Smooth muscle cell (in vitro differentiated cells): ENCODE results near the gene DHTKD1. TPM values are rescaled to one million over a fixed set of nuclear protein-coding genes. Genes with fewer than 3 reads are reported as not detected.

Experiments
- DNase-seq: peaks from one replicate; lab custom pipeline; 2025; ENCODE audit not compliant: unreplicated experiment; lab: John Stamatoyannopoulos, UW
- H2AFZ ChIP-seq: fragments of 200-600 bp; sonication (generic); 2 replicates; pipeline ENCODE4 v1.6.0; 2016; ENCODE audit warnings: antibody characterized with exemption, low read depth, mild to moderate bottlenecking
- H3F3A ChIP-seq: fragments of 200-600 bp; sonication (generic); 2 replicates; pipeline ENCODE4 v1.6.0; 2017; ENCODE audit warnings: antibody characterized with exemption, low read depth
- H3K27ac ChIP-seq: fragments of 200-600 bp; sonication (generic); 2 replicates; pipeline ENCODE4 v1.5.1; 2016; ENCODE audit warnings: low read depth, mild to moderate bottlenecking
- H3K27me3 ChIP-seq: fragments of 200-600 bp; sonication (generic); 2 replicates; pipeline ENCODE4 v1.6.1; 2016; ENCODE audit warnings: low read depth, mild to moderate bottlenecking
- H3K36me3 ChIP-seq: fragments of 200-600 bp; sonication (generic); 2 replicates; pipeline ENCODE4 v1.5.1; 2016; ENCODE audit warnings: low read depth
- H3K4me1 ChIP-seq: fragments of 200-600 bp; sonication (generic); 2 replicates; pipeline ENCODE4 v1.5.1; 2016; ENCODE audit warnings: low read depth
- H3K4me2 ChIP-seq: fragments of 200-600 bp; sonication (generic); 2 replicates; pipeline ENCODE4 v1.6.0; 2016; ENCODE audit warnings: mild to moderate bottlenecking
- H3K4me3 ChIP-seq: fragments of 200-600 bp; sonication (generic); 2 replicates; pipeline ENCODE4 v1.5.1; 2016; ENCODE audit warnings: mild to moderate bottlenecking
- H3K79me2 ChIP-seq: fragments of 200-600 bp; sonication (generic); 2 replicates; pipeline ENCODE4 v1.6.0; 2016; ENCODE audit warnings: low read depth, mild to moderate bottlenecking
- H3K9ac ChIP-seq: fragments of 200-600 bp; sonication (generic); 2 replicates; pipeline ENCODE4 v1.6.0; 2016; ENCODE audit warnings: low read depth
- H3K9me3 ChIP-seq: fragments of 200-600 bp; sonication (generic); replicated peaks from 2 replicates; pipeline ENCODE4 v1.5.1; 2016; ENCODE audit warnings: low read depth
- H4K20me1 ChIP-seq: fragments of 200-600 bp; sonication (generic); 2 replicates; pipeline ENCODE4 v1.6.0; 2016; ENCODE audit warnings: low read depth
- CTCF ChIP-seq: fragments of 200-600 bp; sonication (generic); IDR thresholded peaks from 2 replicates; pipeline ENCODE4 v1.5.1; 2017; ENCODE audit warnings: borderline replicate concordance, mild to moderate bottlenecking, antibody characterized with exemption; ENCODE audit not compliant: insufficient read depth, poor library complexity, severe bottlenecking
- WGBS: methylation state at CpG from one replicate; pipeline ENCODE4 v1.1.7; 2016; ENCODE audit warnings: low lambda C conversion rate; 5-methylcytosine and 5-hydroxymethylcytosine counted together
- polyA plus RNA-seq: library from polyadenylated mRNA; unstranded; fragments of >200 nt; fragmentation: Nextera tagmentation; extraction: Ambion mirVana; gene quantifications from 2 replicates; pipeline ENCODE4 v1.2.1, GENCODE V29; 2016
- total RNA-seq: library from RNA; depleted of rRNA; stranded (reverse); fragments of >200 nt; gene quantifications from 2 replicates; pipeline ENCODE4 v1.2.3, GENCODE V29; 2014

The DHTKD1 gene
- total and polyA plus RNA-seq, 2 experiments from 2014 or later = 9.4 to 16.9 TPM

- no peak for DNase-seq
Observed at GRCh38 chr10:12073526-12073925, 4.8 kb downstream of the DHTKD1 start.

DNA sequence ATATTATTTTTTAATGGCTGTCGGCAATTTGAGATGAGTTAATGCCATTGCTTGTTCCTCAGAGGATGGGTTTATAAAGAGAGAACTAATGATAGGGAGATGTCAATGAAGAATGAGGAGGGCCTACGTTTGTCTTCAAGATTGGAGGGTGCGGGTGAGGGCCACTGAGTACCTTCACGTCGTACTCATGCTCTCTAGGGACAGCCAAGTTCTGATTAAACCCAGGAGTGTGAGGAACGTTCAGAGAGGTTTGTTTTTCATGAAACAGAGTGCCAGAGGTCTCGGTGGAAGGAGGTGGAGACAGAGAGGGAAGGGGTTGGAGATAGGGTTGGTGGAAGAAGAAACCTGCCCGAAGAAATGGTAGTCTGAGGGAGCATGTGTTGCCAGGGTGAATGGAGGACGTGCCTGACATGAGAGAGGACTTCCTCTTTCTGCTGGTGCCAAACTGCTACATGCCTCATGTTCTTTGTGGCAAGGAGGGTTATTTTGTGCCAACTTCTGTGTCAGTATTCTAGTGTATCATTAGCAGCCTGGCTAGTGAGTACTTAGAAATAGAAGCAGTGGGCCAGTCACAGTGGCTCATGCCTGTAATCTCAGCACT lies 8.9 kb downstream of the DHTKD1 start:
- Histone ChIP-seq H2AFZ (no peak overlapping the region), H3K27me3 (no peaks in the 10 kb centered on the region), H3K9me3 (no peaks in the 10 kb centered on the region), H3K36me3 (no peaks in the 10 kb centered on the region), H3F3A (no peaks in the 10 kb centered on the region), H3K4me3 (no peak overlapping the region), H3K9ac (no peak overlapping the region), H4K20me1 (no peaks in the 10 kb centered on the region), H3K27ac (no peak overlapping the region), H3K4me2 (no peak overlapping the region), H3K79me2 (peaks cover 6% of the 10 kb centered on the region), H3K4me1 (no peaks in the 10 kb centered on the region)
- DNase-seq = no peak
- no peak for TF ChIP-seq CTCF
- 85% methylated on average over 9 of the region's 9 CpGs for WGBS

More at GRCh38 chr10:12073526-12073925, 4.8 kb downstream of the DHTKD1 start:
- H3K9me3 ChIP-seq = no peaks in the 10 kb centered on the region
- H3K27ac ChIP-seq = peak overlapping the region; percentile 17
- H3K4me2 ChIP-seq = no peak overlapping the region
- peaks cover 3% of the 10 kb centered on the region for H3F3A ChIP-seq
- peaks cover 4% of the 10 kb centered on the region for H3K4me1 ChIP-seq
- no peak overlapping the region for H3K9ac ChIP-seq
- no peak overlapping the region for H2AFZ ChIP-seq
- no peak for TF ChIP-seq CTCF
- H3K4me3 ChIP-seq = no peak overlapping the region
- 53% methylated on average over 4 of the region's 4 CpGs for WGBS
- peaks cover 10% of the 10 kb centered on the region for H3K79me2 ChIP-seq
- no peaks in the 10 kb centered on the region for H3K27me3 ChIP-seq
- H4K20me1 ChIP-seq = no peaks in the 10 kb centered on the region
- H3K36me3 ChIP-seq = no peaks in the 10 kb centered on the region

GRCh38 chr10:12081470-12081869 lies 12.7 kb downstream of the DHTKD1 start:
- no peaks in the 10 kb centered on the region for H3K36me3 ChIP-seq
- no peak overlapping the region for H3K27ac ChIP-seq
- H4K20me1 ChIP-seq = no peaks in the 10 kb centered on the region
- no peaks in the 10 kb centered on the region for H3K9me3 ChIP-seq
- no peak overlapping the region for H3K4me2 ChIP-seq
- no peak overlapping the region for H3K9ac ChIP-seq
- no peaks in the 10 kb centered on the region for H3K79me2 ChIP-seq
- TF ChIP-seq CTCF = no peak
- DNase-seq = no peak
- no peaks in the 10 kb centered on the region for H3K4me1 ChIP-seq
- H3K4me3 ChIP-seq = no peak overlapping the region
- 91% methylated on average over 8 of the region's 8 CpGs for WGBS
- H3K27me3 ChIP-seq = no peaks in the 10 kb centered on the region
- no peaks in the 10 kb centered on the region for H3F3A ChIP-seq
- H2AFZ ChIP-seq = no peak overlapping the region
